GM18498 (cell line): ENCODE data around the gene C9orf50.
"Not testable (repeated sequence)": the region's sequence is repeated elsewhere in the genome, so short reads cannot be mapped to it uniquely, and the experiment has no call there.

Experiments used
- ATAC-seq: cut with Tn5 transposase; IDR thresholded peaks from one replicate; pipeline ENCODE4 v1.9.1; 2021; ENCODE audit warnings: mild to moderate bottlenecking, moderate library complexity; ENCODE audit not compliant: unreplicated experiment

Gene C9orf50, protein sequence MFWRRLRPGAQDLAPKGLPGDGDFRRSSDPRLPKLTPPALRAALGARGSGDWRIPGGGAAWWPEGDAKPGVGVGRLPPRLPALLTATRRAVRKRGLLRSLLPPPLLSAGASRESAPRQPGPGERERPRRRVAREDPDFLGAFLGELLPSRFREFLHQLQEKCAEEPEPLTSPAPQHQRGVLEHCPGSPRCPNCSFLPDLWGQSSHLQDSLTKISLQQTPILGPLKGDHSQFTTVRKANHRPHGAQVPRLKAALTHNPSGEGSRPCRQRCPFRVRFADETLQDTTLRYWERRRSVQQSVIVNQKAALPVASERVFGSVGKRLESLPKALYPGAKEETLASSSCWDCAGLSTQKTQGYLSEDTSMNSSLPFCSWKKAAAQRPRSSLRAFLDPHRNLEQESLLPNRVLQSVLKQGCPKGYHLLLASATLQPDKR

GRCh38 chr9:129620669-129621295 lies at the start of gene C9orf50:
Gene C9orf50, minus strand, starts transcription at chr9:129621101. Its CDS starts 527 bp downstream, at chr9:129620574.
- no peak for ATAC-seq

GRCh38 chr9:129669946-129670345 lies 49.0 kb upstream of the C9orf50 start:
- no peak for ATAC-seq

DNA sequence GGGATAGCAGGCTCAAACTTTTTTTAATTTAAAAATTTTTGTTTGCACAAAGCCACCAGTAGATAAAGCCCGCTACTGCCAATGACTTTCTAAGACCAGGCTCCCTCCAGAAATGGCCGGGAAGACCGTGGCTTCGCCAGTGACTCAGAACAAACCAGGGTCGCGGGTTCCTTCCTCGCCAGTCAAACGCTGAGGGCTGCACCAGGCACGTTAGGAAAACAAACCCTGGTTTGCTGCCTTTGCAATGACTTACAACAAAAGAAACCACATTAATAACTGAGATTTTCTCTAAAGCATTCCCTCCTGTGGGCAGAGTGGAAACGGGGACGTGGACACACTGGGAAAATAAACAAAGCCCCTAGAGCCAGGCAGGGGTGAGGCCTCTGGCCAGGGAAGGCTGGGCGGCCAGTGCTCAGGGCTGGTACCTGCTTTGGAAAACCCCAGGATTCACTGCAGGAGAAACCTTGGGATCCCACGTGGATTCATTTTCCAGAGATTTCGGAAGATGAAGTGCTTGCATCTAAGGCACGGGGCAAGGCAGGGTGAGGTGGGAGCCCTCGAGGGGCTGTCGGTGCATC lies 48.3 kb upstream of the C9orf50 start:
- ATAC-seq, result no peak

- ATAC-seq, result no peak
Observed at GRCh38 chr9:129667850-129668249, 46.9 kb upstream of the C9orf50 start.

DNA sequence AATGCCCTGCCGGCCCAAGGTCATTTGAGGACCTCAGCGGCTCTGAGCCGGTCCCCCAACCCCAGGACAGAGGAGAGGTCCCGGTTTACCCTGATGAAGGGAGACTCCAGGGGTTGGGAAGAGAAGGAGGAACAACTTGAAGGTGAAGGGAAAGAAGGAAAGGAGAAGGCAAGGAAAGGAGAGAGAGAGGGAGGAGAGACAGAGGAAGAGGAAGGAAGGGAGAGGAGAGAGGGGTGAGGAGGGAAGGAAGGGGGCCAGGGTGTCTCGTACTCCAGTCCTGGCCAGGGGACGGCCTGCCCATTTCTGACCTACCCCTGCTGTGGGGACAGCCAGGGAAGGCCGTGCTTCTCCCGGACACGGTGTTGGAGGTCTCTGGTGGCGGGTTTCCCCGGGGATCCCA lies 46.5 kb upstream of the C9orf50 start:
- no peak for ATAC-seq

GRCh38 chr9:129666575-129666974 lies 45.7 kb upstream of the C9orf50 start:
- no peak for ATAC-seq

DNA sequence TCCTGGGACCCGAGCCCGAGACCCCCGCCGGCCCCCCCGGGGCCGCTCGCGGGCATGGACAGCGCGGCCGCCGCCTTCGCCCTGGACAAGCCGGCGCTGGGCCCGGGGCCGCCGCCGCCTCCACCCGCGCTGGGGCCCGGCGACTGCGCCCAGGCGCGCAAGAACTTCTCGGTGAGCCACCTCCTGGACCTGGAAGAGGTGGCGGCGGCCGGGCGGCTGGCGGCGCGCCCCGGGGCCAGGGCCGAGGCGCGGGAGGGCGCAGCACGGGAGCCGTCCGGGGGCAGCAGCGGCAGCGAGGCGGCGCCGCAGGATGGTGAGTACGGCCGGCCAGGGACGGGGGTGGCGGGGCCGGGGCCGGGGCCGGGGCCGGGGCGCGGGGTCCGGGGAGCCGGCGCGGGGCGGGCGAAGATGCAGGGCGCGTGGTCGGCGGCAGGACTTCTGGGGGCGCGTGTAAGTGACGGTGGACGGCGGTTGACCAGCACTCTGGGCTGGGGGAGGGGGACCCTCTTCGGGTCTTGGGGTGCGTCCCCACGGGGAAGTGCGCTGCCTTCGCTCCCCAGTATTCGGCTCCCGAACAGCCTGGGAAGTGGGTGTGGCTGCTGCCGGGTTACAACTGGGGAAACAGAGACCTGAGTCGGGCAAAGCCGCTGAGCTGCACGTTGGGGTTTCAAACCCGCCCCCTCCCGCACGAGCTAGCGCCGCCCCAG lies 45.1 kb upstream of the C9orf50 start:
- no peak for ATAC-seq

- no peak for ATAC-seq
Observed at GRCh38 chr9:129665389-129665775, 44.5 kb upstream of the C9orf50 start, which contains the start of gene PRRX2. Gene PRRX2, plus strand, starts transcription at chr9:129665647. Its CDS starts 221 bp downstream, at chr9:129665868.

DNA sequence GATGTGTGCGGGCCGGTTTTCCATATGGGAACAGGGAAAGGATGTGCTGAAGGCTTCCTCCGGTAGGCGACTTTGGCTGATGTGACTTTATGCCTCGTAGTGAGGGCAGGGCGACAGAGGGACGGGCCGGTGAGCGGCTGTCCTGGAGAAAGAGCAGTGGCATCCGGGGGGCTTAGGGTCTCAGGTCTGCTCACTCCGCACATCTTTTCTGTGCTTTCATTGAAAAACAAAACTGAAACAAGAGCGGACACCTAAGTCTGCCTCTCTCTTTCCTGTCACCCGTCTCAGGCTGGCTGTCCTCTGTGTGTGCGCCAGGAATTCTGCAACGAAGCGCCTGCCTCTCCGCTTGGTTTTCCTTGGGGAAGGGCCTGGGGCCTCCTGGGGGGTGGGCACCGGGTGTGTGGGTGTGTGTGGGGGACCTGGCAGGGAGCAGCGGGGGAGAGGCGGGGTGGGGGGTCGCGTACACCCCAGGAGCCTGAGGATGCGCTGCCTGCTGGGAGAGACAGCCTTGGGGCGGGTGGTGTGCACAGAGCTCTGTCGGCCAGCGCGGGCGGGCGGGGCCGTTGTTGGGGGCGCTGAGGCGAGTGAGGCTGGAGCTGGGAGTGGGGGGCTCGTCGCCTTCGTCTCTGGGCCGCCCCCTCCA lies 44.0 kb upstream of the C9orf50 start:
- ATAC-seq, result no peak

- not testable (repeated sequence) for ATAC-seq
Observed at GRCh38 chr9:129662239-129662638, 41.3 kb upstream of the C9orf50 start.

- no peak for ATAC-seq
Observed at GRCh38 chr9:129661029-129661428, 40.1 kb upstream of the C9orf50 start.

DNA sequence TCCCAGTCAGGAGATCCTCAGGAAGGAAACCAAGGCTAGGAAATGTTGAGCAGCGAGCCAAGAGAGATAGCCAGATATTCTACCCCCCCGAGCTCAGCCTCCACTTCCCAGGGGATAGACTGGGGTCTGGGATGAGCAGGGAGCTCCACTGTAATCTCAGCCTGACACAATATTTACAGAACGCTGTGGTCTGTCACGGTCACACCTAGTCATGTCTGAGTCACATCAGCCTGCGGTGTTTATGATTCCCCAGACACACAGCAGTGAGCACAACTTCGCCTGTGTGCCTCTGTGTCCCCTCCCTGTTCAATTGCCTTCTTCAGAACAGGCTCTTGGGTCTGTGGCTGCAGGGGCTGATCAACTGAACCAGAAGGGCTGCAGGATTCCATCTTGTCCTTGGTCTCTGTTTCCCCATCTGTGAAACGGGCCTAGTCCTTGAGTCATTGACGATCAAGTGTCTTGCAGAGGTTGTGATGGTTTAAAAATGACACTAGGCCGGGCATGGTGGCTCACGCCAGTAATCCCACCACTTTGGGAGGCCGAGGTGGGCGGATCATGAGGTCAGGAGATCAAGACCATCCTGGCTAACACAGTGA lies 36.0 kb upstream of the C9orf50 start:
- ATAC-seq, result no peak

- no peak for ATAC-seq
Observed at GRCh38 chr9:129655696-129656095, 34.8 kb upstream of the C9orf50 start.

DNA sequence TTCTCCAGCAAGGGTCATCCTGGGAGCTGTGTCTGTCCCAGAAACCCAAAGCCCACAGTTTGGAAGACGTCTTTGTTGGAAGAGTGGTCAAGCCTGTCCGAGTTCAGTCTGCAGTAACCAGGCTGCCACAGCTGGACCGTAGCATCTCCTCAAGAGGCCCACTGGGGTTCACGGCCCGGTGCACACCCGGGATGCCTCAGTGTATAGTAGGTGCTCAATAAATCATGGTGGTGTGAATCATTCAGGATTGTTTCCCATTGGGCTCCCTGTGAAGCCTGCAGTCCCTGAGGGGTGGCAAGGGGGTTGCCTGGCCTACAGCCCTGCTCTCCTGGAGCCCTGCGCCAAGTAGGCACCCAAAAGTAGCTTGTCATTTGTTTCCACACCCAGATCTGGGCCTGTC lies 34.3 kb upstream of the C9orf50 start:
- no peak for ATAC-seq

DNA sequence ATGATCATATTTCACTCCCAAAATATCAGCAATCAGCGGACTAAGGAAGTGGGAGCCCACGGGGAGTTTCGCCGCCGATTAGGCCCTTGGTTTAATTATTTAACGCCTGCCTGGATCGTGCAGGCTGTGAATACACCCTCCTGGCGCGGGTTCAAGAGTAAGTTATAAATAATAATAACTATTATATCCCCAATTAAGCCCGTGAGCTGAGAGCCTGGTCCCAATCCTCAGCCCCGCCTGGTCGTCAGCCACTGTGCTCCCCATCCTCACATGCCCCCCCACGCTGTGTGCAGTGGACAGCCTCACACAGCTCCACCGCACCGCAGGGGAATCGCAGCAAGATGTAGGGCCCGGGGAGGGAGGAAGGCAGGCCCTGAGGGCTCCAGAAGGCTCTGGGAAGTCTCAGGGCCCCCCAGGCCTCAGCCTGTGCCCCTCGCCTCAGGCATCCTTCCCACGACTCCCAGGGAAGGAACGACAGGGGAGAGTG lies 33.7 kb upstream of the C9orf50 start:
- no peak for ATAC-seq

DNA sequence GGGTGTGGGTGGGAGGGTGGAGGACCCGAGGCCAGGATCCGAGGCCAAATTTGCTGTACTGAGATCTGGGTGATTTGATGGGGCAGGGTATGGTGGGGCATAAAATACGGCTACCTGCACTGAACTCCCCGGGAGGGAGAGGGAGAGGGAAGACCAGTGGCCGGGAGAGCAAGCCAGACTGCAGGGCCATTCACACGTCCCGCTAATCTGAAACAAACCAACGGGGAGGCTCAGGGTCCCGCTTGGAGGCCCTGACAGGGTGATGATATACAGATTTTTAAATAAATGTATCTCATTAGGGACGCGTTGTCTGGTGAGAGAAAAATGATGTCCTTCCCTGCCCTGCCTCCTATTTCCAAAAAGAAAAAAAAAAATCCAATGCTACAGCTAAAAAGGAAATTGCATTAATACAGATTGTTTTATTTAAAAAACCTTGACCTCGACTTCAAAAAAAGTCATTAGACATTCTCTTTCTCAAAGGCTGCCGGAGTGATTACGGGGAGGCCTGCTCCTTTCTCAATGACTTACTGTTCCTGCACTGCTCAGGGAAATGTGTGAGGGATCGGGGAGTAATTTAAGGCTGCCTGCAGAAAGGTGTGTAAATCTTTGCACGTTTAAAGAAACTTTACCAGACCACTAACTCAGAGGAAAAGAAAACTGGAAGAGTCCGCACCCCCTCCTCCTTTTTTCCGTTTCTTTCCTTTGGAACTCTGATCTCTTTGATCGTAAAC lies 33.1 kb upstream of the C9orf50 start:
- ATAC-seq, result no peak

DNA sequence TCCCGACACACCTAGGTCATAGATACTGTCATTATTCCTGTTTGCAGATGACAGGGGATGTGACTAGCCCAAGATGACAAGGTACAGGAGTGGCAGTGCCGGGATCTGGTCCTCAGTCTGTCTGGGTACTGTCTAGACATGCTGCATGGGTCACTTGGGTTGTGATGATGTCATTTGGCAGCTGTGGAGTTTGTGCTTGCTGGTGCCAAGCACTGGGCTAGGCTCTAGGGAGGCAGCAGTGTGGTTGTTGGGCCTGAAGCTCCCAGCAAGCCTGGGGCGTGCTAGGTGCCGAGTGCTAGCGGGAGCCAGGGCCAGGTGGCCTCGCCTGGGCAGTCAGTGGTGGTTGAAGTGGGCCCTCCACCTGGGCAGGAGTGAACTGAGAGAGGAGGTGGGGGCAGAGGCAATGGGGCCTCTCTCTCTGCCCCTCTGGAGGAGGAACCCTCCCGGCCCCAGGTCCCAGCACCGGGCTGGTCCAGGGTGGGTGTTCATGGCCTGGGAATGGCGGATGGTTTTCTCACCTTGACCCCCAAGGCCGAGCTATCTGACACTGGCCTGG lies 29.9 kb upstream of the C9orf50 start:
- no peak for ATAC-seq

DNA sequence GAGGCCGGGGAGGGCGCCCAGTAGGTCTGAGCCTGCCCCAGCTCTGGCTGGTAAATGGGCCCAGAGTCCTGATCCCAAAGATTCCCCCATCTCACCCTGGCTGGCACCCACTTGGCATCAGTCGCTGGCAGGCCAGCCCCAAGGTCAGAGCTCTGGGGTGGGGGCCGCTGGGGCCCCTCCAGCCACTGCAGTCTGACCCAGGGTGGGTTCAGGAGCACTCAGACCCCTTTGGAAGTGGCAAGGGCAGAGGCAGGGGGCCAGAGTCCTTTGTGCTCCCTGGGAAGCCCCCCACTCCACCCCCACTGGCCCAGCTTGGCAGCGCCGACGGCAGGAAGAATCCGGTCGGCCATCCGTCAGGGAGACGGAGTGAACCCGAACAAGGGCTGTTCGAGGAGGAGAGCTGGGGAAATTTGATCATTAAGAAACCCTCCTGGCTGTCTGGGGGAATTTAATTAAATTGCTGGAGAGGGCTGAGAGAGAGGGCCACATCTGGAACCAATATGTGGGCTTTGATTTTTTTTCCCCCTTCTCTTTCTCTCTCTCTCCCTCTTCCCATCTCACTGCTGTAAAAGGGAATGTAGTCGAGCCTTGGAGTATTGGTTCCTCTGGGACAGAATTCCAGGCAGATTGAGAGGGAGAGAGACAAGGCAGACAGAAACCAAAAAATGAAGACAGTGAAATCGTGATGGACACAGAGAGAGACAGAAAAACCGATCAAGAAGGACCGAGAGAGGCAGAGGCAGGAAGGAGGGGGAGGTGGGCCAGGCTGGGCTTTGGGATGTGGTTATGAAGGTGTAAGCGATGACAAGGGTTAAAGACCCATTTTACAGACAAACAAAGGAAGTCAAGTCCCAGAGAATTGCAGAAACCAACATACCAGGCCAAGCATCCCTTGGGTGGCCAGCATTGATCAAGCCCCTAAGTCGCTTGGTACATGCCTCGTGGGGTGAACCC lies 29.1 kb upstream of the C9orf50 start:
- no peak for ATAC-seq
